GM23248 (cell line): ENCODE measurements around the gene SYNPO.

ENCODE experiments used
- EZH2 ChIP-seq: fragments of 200-600 bp; sonication (generic); IDR thresholded peaks from 2 replicates; pipeline ENCODE4 v1.6.1; 2018; ENCODE audit warnings: antibody characterized with exemption, mild to moderate bottlenecking; ENCODE audit not compliant: insufficient read depth, poor library complexity, severe bottlenecking
- EZH2phosphoT487 ChIP-seq: fragments of 200-600 bp; sonication (generic); IDR thresholded peaks from 2 replicates; pipeline ENCODE4 v1.6.1; 2018; ENCODE audit warnings: antibody characterized with exemption, moderate library complexity, mild to moderate bottlenecking, low read depth; ENCODE audit not compliant: insufficient read depth

DNA sequence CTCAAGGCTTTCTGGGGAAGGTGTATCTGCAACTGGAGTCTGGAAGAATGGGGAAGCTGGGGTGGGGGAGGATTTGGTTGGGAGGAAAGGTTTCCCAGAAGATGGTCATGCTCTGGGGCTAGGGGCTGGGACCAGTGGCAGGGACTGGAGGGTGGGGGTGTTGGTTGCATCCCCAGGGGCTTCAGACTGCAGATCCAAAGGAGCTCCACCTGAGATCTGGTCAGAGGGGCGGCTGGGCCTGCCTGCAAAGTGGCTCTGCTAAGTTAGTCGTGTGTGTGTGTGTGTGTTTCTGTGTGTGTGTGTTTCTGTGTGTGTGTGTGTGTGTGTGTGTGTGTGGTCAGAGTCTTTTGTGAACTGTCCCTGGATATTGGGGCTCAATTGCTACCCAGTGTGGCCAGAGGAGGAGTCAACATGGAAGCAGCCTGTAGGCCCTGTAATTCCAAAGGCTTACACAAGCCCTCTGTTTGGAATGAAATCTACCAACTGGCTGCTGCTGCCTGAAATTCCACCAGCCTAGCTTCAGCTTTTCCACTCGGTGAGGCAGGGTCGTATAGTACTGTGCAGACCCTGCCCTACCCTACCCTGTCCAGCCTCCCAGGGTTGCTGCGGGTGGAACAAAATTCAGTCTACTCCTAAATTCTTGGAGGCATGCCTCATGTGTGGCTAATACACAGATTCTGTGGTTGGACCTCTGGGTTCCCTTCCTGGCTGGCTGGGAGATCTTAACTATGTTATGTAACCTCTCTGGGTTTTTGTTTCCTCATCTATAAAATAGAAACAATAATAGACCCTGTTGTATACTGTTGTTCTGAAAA is 12.5 kb upstream of the SYNPO start:
- no peak for TF ChIP-seq EZH2phosphoT487
- no peak for TF ChIP-seq EZH2
